GM12874 (cell line): ENCODE data around the gene C6orf52.

Experiments
- TF ChIP-seq, protein P1 (sequence below): IDR thresholded peaks from 2 replicates; pipeline ENCODE4 v1.5.1; 2011; ENCODE audit warnings: low read depth, mild to moderate bottlenecking, control low read depth, low read length, moderate library complexity; ENCODE audit not compliant: insufficient read depth

The C6orf52 gene

DNA sequence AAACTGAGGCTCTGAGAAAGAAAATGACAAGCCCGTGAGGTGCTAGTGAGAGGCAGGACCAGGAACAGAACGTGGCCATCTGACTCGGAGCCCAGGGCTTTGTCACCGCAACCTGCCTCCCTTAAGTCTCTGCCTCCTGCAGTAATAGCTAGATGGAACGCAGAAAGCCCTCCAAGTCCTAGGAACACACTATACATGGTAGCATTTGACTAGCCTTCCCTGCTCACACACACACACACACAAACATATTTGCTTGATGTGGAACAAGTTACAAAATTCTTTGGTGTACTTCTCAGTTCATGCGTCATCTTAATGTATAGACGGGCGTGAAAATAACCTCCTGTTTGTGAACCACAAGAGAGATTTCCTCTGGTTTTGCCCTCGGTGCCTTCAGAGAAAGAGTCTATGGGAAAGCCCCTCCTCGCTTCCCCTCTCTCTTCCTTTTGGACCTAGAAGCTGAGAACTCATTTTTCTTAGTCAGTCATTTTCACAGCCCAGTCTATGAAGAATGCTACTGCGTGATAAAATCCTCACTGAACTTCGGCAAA is 38.8 kb downstream of the C6orf52 start:
- TF ChIP-seq, protein P1, sequence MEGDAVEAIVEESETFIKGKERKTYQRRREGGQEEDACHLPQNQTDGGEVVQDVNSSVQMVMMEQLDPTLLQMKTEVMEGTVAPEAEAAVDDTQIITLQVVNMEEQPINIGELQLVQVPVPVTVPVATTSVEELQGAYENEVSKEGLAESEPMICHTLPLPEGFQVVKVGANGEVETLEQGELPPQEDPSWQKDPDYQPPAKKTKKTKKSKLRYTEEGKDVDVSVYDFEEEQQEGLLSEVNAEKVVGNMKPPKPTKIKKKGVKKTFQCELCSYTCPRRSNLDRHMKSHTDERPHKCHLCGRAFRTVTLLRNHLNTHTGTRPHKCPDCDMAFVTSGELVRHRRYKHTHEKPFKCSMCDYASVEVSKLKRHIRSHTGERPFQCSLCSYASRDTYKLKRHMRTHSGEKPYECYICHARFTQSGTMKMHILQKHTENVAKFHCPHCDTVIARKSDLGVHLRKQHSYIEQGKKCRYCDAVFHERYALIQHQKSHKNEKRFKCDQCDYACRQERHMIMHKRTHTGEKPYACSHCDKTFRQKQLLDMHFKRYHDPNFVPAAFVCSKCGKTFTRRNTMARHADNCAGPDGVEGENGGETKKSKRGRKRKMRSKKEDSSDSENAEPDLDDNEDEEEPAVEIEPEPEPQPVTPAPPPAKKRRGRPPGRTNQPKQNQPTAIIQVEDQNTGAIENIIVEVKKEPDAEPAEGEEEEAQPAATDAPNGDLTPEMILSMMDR: no peak

DNA sequence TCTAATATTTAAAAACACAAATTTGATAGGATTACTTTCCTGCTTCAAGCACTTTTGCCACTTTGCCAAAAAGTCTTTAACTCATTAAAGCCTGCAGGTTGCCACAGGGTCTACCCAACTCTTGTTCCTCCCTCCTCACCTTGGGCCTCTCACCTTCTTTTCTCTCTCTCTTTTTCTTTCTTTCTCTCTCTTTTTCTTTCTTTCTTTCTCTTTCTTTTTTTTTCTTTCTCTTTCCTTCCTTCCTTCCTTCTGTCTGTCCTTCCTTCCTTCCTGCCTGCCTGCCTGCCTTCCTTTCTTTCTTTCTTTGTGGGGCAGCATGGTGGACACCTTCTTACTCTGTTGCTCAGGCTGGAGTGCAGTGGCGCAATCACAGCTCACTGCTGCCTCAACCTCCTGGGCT is 50.2 kb downstream of the C6orf52 start:
- TF ChIP-seq, protein P1: no peak

DNA sequence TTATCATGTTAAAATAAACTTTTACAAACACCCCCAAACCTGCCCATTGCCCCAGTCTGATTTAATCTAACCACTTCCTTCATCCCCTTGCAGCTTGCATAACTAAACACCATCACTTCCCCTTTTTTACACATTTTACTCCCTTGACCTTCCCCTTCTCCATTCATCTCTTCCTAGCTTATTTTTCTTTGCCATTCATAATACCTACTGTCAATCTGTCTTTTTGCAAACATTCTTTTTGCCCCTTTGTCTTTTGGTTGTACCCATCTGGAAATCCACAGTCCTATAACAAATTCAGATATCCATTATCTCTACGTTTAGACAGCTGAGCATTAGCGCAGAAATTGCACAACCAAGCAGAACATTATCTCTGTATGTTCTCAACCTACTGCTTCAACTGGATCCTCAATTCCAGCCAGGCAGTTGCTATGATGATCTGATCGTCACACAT is 51.2 kb downstream of the C6orf52 start:
- TF ChIP-seq, protein P1: no peak

DNA sequence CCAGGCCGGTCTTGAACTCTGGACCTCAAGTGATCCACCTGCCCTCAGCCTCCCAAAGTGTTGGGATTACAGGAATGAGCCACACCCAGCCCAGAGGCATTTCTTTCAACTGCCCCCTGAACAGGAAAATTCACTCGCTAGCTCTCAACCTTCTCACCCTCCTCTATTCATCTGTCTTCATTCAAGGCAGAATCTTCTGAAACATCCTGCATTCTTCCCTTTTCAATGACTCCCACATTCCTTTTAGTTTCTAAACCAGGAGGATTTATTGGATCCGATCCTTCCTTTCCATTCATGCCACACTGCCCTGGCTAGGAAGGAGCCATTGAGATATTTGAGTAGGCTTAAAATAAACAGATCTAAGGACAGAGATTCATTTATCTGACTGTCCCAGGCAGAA is 52.9 kb downstream of the C6orf52 start:
- TF ChIP-seq, protein P1: no peak

DNA sequence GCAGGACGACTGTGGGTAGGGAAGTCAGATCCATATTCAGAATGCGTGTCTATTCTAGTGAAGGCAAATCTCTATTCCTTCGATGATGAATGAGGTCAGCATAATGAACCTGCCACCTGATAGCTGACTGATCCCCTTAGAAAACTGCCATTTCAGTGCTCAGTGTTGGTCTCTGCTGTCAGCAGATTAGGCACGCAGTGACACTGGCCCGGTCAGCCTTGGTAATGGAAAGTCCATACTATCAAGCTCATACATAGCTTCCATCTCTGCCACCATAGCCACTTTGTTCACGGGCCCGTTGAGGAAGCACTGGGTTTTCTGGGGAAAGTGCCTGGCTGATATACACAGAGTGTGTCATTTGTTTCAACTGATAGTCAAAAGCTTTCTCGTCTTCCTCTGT is 54.0 kb downstream of the C6orf52 start:
- TF ChIP-seq, protein P1: no peak

DNA sequence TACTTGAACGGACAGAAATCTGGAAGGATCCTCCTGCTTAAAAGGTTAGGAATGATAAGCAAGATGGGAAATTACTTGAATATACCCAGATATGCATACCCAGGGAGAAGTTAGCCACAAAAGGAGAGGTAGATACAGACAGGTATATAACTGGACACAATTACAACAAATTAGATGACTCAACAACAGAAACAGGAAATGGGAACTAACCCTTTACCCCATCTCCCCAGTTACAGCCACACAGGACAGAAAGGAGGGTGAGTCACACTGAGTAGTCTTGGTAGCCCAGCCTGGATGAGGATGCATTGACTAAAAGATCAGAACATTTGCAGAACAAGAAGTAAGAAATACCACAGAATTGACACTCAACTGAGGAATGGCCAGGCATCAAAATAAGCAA is 61.2 kb downstream of the C6orf52 start:
- TF ChIP-seq, protein P1: no peak

DNA sequence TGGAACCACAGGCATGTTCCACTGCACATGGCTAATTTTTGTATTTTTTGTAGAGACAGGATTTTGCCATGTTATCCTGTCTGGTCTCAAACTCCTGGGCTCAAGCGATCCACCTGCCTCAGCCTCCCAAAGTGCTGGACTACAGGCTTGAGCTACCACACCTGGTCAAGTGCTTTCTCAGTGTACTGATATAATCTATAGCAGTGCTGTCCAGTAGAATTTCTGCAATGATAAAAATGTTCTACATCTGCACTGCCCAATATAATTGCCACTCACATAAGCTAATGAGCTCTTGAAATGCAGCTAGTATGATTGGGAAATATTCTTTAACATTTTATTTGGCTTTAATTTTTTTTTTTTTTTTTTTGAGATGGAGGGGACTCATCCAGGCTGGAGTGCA is 64.2 kb downstream of the C6orf52 start:
- TF ChIP-seq, protein P1: no peak
